Kidney epithelial cell (primary cell): ENCODE results near the gene FCF1. TPM values are rescaled to one million over a fixed set of nuclear protein-coding genes. Genes with fewer than 3 reads are reported as not detected.

Source experiments
- DNase-seq: peaks from one replicate; pipeline ENCODE4 v3.0.0-alpha.2; 2010; ENCODE audit warnings: low read depth
- H3K27me3 ChIP-seq: 2 replicates; pipeline ENCODE4 v1.6.0; 2011; ENCODE audit warnings: low read length; ENCODE audit not compliant: control insufficient read depth, insufficient read depth
- H3K36me3 ChIP-seq: 2 replicates; pipeline ENCODE4 v1.5.1; 2011; ENCODE audit warnings: low read length; ENCODE audit not compliant: control insufficient read depth, insufficient read depth
- H3K4me3 ChIP-seq: 2 replicates; pipeline ENCODE4 v1.5.1; 2011; ENCODE audit warnings: low read depth, mild to moderate bottlenecking, control low read depth, low read length
- CTCF ChIP-seq: IDR thresholded peaks from 2 replicates; pipeline ENCODE4 v1.5.1; 2011; ENCODE audit warnings: mild to moderate bottlenecking, moderate library complexity, low read length, control low read depth, inconsistent platforms; ENCODE audit not compliant: insufficient read depth, poor library complexity, severe bottlenecking
- total RNA-seq: library from RNA; depleted of rRNA; stranded (reverse); fragments of >200 nt; gene quantifications from 2 replicates; pipeline ENCODE4 v1.2.3, GENCODE V29; 2015

Gene FCF1
- total RNA-seq, 1 donor from 2014 or later = 45.4 TPM

DNA sequence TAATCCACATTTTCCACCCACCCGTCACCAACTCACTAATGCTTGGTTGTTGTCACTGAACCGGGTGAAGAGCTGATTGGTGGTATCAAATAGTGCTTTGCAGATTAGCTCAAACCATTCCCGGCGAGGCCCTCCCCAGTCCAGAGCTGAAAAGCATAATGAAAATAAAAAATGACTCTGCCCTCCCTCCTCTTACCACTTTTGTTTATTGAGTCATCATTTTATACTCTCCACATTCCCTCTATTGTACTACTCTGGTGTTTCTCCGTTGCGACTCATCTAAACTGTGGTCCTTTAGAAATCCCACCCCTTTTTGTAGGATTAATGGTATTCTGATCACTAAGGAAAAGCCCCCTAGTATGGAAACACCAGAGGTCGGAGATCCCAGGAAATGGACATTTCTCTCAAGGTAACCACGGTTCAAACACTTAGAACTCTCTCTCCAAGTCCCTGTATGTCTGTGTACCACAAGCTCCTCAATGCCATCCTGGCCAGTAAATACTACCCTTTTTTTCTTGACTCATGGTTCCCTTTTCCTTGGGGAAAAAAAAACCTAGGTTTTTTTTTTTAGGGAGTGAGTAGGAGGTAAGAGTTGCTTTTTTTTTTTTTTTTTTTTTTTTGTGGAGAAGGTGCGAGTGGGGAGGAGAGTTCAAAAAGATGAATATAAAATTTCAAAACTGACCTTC lies 42.1 kb upstream of the FCF1 start:
- no peaks in the 10 kb centered on the region for H3K27me3 ChIP-seq
- H3K36me3 ChIP-seq = peaks cover 3% of the 10 kb centered on the region
- no peak for DNase-seq
- no peak overlapping the region for H3K4me3 ChIP-seq
- no peak for TF ChIP-seq CTCF

GRCh38 chr14:74671789-74672188 lies 41.2 kb upstream of the FCF1 start:
- H3K36me3 ChIP-seq = peaks cover 3% of the 10 kb centered on the region
- no peak for TF ChIP-seq CTCF
- no peak for DNase-seq

DNA sequence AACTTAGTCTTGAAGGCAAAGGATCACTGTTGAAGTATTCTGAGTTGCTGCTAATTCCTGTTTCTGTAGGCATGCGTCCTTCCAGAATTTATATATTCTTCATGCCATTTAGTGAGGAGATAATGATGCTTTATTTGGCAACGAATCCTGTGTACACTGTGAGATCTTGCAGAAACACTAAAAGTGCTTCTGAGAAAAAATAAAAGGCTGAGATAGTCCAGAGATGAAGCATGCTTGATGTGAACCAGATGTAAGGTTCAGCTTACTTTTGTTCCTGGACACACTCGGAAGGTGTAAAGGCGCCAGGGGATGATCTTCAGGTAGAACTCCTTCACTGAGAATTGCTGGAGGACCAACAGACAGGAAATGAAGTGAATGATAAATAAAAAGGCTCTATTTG lies 39.2 kb upstream of the FCF1 start:
- H3K36me3 ChIP-seq = peaks cover 3% of the 10 kb centered on the region
- no peak for DNase-seq
- no peak overlapping the region for H3K4me3 ChIP-seq
- no peak for TF ChIP-seq CTCF
- H3K27me3 ChIP-seq = no peaks in the 10 kb centered on the region

More at GRCh38 chr14:74671789-74672188, 41.2 kb upstream of the FCF1 start:
- no peak overlapping the region for H3K4me3 ChIP-seq
- H3K27me3 ChIP-seq = no peaks in the 10 kb centered on the region

GRCh38 chr14:74675219-74675618 lies 37.7 kb upstream of the FCF1 start:
- no peak for DNase-seq
- TF ChIP-seq CTCF = no peak
- Histone ChIP-seq H3K4me3 (no peak overlapping the region), H3K36me3 (peaks cover 3% of the 10 kb centered on the region), H3K27me3 (no peaks in the 10 kb centered on the region)

GRCh38 chr14:74682169-74682952 lies 30.6 kb upstream of the FCF1 start:
- no peak for TF ChIP-seq CTCF
- DNase-seq = no peak
- no peaks in the 10 kb centered on the region for H3K36me3 ChIP-seq
- no peaks in the 10 kb centered on the region for H3K27me3 ChIP-seq
- H3K4me3 ChIP-seq = no peak overlapping the region

GRCh38 chr14:74683406-74683805 lies 29.5 kb upstream of the FCF1 start:
- Histone ChIP-seq H3K27me3 (no peaks in the 10 kb centered on the region), H3K4me3 (no peak overlapping the region), H3K36me3 (no peaks in the 10 kb centered on the region)
- no peak for DNase-seq
- no peak for TF ChIP-seq CTCF
